ENCODE data around the gene HOXB2. TPM values are rescaled to one million over a fixed set of nuclear protein-coding genes. Genes with fewer than 3 reads are reported as not detected.

The HOXB2 gene
- total RNA-seq, 1 donor from 2014 or later = 35.6 TPM

- DNase-seq (ENCODE audit: extremely low spot score, unreplicated experiment) = no peak
- peaks cover 54% of the 10 kb centered on the region for H3K4me1 Mint-ChIP-seq (ENCODE audit: unreplicated experiment)
- peak overlapping the region; percentile 95 for H3K27ac Mint-ChIP-seq
- H3K4me3 Mint-ChIP-seq = peak overlapping the region; percentile 98
- no peaks in the 10 kb centered on the region for H3K9me3 Mint-ChIP-seq
- peaks cover 65% of the 10 kb centered on the region for H3K27me3 Mint-ChIP-seq
- peaks cover 18% of the 10 kb centered on the region for H3K36me3 Mint-ChIP-seq
- no peak for TF ChIP-seq CTCF (conservative IDR thresholded peaks at IDR 0.05)
Observed at GRCh38 chr17:48543854-48544348, 1.0 kb downstream of the HOXB2 start.

- no peak for DNase-seq (ENCODE audit: extremely low spot score, unreplicated experiment)
- H3K4me3 Mint-ChIP-seq = peak overlapping the region; percentile 98
- H3K36me3 Mint-ChIP-seq = peaks cover 18% of the 10 kb centered on the region
- H3K27ac Mint-ChIP-seq = peak overlapping the region; percentile 95
- H3K4me1 Mint-ChIP-seq (ENCODE audit: unreplicated experiment) = peaks cover 50% of the 10 kb centered on the region
- TF ChIP-seq CTCF (conservative IDR thresholded peaks at IDR 0.05) = peak; percentile 42
- H3K9me3 Mint-ChIP-seq = no peaks in the 10 kb centered on the region
- H3K27me3 Mint-ChIP-seq = peaks cover 61% of the 10 kb centered on the region
Observed at GRCh38 chr17:48543107-48543853, 1.6 kb downstream of the HOXB2 start.

GRCh38 chr17:48542698-48543106, 2.2 kb downstream of the HOXB2 start:
- peak overlapping the region; percentile 94 for H3K4me3 Mint-ChIP-seq
- no peaks in the 10 kb centered on the region for H3K9me3 Mint-ChIP-seq
- peaks cover 57% of the 10 kb centered on the region for H3K27me3 Mint-ChIP-seq
- H3K27ac Mint-ChIP-seq = peak overlapping the region; percentile 94
- no peak for DNase-seq (ENCODE audit: extremely low spot score, unreplicated experiment)
- peaks cover 18% of the 10 kb centered on the region for H3K36me3 Mint-ChIP-seq
- TF ChIP-seq CTCF (conservative IDR thresholded peaks at IDR 0.05) = no peak
- peaks cover 45% of the 10 kb centered on the region for H3K4me1 Mint-ChIP-seq (ENCODE audit: unreplicated experiment)

GRCh38 chr17:48542114-48542656, 2.7 kb downstream of the HOXB2 start:
- peak overlapping the region; percentile 92 for H3K4me3 Mint-ChIP-seq
- peaks cover 57% of the 10 kb centered on the region for H3K27me3 Mint-ChIP-seq
- peaks cover 44% of the 10 kb centered on the region for H3K4me1 Mint-ChIP-seq (ENCODE audit: unreplicated experiment)
- TF ChIP-seq CTCF (conservative IDR thresholded peaks at IDR 0.05) = no peak
- H3K27ac Mint-ChIP-seq = peak overlapping the region; percentile 93
- peaks cover 23% of the 10 kb centered on the region for H3K36me3 Mint-ChIP-seq
- DNase-seq (ENCODE audit: extremely low spot score, unreplicated experiment) = no peak
- no peaks in the 10 kb centered on the region for H3K9me3 Mint-ChIP-seq

- H3K27me3 Mint-ChIP-seq = peaks cover 57% of the 10 kb centered on the region
- H3K36me3 Mint-ChIP-seq = peaks cover 23% of the 10 kb centered on the region
- no peak for DNase-seq (ENCODE audit: extremely low spot score, unreplicated experiment)
- H3K4me3 Mint-ChIP-seq = peak overlapping the region; percentile 92
- no peak for TF ChIP-seq CTCF (conservative IDR thresholded peaks at IDR 0.05)
- peaks cover 43% of the 10 kb centered on the region for H3K4me1 Mint-ChIP-seq (ENCODE audit: unreplicated experiment)
- H3K27ac Mint-ChIP-seq = peak overlapping the region; percentile 93
- no peaks in the 10 kb centered on the region for H3K9me3 Mint-ChIP-seq
Observed at GRCh38 chr17:48541577-48542113, 3.3 kb downstream of the HOXB2 start.

Data from type B pancreatic cell (in vitro differentiated cells).